ENCODE measurements around the gene VWCE. TPM values are rescaled to one million over a fixed set of nuclear protein-coding genes. Genes with fewer than 3 reads are reported as not detected.
"Not testable (repeated sequence)": the region's sequence is repeated elsewhere in the genome, so short reads cannot be mapped to it uniquely, and the experiment has no call there.

The VWCE gene
- total RNA-seq, 6 experiments from 2014 or later: 2.3 to 37.1 (median 6.0) TPM

DNA sequence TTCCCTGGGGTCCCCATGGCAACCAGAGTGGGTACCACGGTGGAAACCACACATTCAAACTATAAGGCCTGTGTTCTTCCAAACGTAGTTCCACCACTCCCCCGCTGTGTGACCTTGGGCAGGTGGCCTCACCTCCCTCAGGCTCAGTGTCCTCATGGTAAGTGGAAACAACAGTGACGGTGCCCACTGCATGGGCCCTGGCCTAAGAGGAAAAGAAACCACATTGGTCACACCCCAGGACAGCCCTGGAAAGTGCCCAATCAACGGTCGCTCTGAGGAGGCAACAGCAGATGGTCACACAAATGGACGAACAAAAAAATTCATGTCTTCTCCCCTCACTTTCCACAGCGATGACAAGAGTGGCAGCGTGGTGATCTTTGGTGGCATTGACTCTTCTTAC is 47.0 kb downstream of the VWCE start:
- intact Hi-C loops (cut with DNase I); DNase-seq: not testable (repeated sequence)
- 90% methylated on average over 2 of the region's 9 CpGs for WGBS (ENCODE audit: insufficient coverage, low coverage, low lambda C conversion rate, missing lambda C conversion rate)

DNA sequence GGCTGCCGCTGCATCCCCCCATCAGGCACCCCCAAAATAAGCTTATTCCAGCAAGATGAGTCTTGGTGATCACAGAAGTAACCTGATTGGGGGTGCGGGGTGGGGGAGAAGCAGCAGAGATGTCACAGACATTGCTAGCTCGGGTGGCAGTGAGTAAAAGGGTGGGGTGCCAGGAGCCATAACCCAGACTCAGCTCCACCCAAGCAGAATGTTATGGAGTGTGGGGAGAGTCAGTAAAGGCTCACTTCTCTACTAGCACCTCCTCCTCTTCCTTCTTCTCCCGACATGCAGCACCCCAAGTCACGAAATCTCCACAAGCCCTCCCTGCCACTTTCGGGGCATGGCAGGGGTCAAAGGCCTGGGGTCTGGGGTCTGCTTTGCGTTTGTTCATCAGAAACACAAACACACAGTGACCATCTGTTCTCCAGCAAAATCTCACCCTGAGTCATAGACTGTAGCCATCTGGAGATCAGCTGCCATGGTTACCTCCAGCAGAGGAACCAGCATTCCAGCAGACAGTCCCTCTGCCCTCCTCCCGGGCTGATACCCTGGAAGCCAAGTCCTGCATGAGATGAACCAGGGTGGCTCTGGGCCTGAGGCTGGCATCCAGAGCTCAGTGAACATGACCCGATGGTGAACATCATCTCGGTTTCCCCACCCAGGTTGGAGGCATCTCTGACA is 49.7 kb downstream of the VWCE start:
- H3K27ac ChIP-seq; H3K4me1 ChIP-seq; H3K9me3 ChIP-seq; intact Hi-C loops (cut with DNase I); ATAC-seq; H3K36me3 ChIP-seq; H3K27me3 ChIP-seq; DNase-seq; H3K4me3 ChIP-seq: not testable (repeated sequence)
- WGBS (ENCODE audit: insufficient coverage, low coverage, low lambda C conversion rate, missing lambda C conversion rate): no CpG with 5 or more reads among the region's 10 CpGs

More for the DNA sequence above, 47.0 kb downstream of the VWCE start:
- H3K36me3 ChIP-seq, H3K4me1 ChIP-seq, H3K4me3 ChIP-seq, H3K27ac ChIP-seq, H3K27me3 ChIP-seq, ATAC-seq, H3K9me3 ChIP-seq: not testable (repeated sequence)

DNA sequence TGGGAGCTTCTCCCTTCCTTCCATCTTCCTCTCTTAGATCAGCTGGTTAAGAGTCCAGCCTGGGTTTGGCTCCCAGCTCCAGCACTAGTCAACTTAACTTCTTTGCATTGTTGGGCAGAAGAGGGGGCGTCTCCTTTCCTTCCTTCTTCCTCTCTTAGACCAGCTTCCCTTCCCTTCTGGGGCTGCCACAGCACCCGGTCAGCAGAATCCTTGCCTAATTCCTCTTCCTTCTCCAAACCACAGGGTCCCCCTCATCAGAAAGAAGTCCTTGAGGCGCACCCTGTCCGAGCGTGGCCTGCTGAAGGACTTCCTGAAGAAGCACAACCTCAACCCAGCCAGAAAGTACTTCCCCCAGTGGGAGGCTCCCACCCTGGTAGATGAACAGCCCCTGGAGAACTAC is 53.6 kb downstream of the VWCE start:
- WGBS (ENCODE audit: insufficient coverage, low coverage, low lambda C conversion rate, missing lambda C conversion rate): no CpG with 5 or more reads among the region's 5 CpGs
- H3K4me1 ChIP-seq; H3K27me3 ChIP-seq; DNase-seq; H3K36me3 ChIP-seq; intact Hi-C loops (cut with DNase I); H3K4me3 ChIP-seq; H3K27ac ChIP-seq; H3K9me3 ChIP-seq: not testable (repeated sequence)
- peak; percentile 47 to 71 (median 54) for ATAC-seq

DNA sequence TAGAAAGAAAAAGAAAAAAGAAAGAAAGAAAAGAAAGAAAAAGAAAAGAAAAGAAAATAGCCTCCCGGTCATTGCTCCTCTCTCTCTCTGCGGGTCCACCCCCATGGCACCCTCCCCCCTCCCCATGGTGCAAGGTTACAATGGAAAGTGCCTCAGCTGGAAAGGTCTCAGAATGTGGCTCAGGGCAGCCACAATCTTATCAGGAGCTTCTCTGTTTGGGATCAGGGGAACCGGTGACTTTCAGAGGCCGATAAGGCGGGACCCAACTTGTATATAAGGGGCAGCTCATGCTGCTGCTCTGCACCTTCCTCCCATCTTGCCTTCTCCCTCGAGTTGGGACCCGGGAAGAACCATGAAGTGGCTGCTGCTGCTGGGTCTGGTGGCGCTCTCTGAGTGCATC is 54.2 kb downstream of the VWCE start, which contains the start of gene PGA5:
Gene PGA5, plus strand, starts transcription at position 301 of the 400 bp plus-strand sequence. Its CDS starts 52 bp downstream, at position 353.
- intact Hi-C loops (cut with DNase I); DNase-seq; H3K9me3 ChIP-seq; H3K36me3 ChIP-seq; ATAC-seq; H3K27ac ChIP-seq; H3K27me3 ChIP-seq; H3K4me1 ChIP-seq; H3K4me3 ChIP-seq: not testable (repeated sequence)
- WGBS (ENCODE audit: insufficient coverage, low coverage, low lambda C conversion rate, missing lambda C conversion rate): no CpG with 5 or more reads among the region's 8 CpGs

DNA sequence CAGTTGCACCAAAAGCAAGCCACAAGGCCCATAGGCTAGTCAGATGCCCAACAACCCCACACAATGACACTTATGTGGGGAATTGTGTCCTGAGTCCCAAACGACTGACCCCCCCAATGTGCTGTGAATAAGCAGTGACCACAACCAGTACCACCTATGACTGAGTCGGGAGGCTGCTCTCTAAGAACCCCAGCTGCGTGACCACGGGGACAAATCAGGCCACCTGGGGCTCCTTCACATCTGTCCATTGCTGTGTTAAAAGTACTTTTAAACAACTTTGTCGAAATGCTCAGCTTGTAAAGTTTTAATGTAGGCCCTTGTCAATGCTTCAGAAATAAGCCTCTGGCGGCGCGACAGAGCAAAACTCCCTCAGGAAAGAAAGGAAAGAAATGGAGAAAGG is 54.8 kb downstream of the VWCE start:
- H3K27ac ChIP-seq; intact Hi-C loops (cut with DNase I); H3K4me3 ChIP-seq; H3K27me3 ChIP-seq; H3K4me1 ChIP-seq; H3K9me3 ChIP-seq; H3K36me3 ChIP-seq; ATAC-seq; DNase-seq: not testable (repeated sequence)
- 68% methylated on average over 7 of the region's 8 CpGs for WGBS (ENCODE audit: insufficient coverage, low coverage, low lambda C conversion rate, missing lambda C conversion rate)

DNA sequence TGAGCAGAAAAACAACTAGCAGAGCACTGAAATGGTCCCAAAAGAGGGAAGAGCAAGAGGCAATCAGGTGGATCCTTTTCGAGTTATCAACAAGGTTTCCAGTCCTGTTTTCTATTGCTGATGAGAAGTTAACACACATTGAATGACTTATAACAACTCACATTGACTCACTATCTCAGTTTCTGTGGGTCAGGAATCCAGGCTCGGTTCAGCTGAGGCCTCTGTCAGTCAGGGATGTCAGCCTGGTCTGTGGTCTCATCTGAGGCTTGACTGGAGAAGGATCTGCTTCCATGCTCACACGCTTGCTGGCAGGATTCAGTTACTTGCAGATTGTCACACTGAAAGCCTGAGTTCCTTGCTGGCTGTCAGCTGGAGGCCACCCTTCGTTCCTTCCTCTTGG is 58.0 kb downstream of the VWCE start:
- peak in 2 of 4 donors; percentile 14 to 18 for ATAC-seq
- H3K4me3 ChIP-seq; H3K27ac ChIP-seq; H3K36me3 ChIP-seq; H3K27me3 ChIP-seq; H3K4me1 ChIP-seq; intact Hi-C loops (cut with DNase I); H3K9me3 ChIP-seq; DNase-seq: not testable (repeated sequence)
- WGBS (ENCODE audit: insufficient coverage, low coverage, low lambda C conversion rate, missing lambda C conversion rate): no CpG with 5 or more reads among the region's 4 CpGs

DNA sequence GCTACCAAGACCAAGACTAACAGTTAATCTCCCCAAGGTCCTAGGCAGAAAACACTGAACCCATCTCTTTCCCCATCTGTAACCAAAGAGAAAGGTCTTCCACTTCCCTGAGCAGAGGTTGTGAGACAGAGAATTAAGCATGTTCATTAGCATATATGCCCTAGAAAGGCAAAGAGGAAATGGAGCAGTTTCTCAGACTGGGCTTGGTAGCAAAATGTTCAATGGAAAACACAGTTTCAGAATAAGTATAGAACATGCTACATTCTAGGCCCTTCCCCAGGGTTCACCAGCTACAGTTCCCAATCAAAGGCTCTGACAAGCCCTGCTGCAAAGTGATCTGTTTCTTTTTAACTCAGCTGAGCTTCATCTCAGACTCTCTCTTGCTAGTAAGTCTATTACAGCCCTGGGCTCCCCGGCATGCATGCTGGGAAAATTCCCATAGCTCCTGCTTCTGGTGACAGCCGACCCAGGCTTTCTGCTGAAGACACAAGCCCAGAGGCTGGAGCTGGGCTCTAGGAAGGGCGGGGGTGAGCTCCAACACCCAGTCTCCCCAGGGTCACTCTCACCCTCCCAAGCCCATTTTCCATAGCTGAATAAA is 62.5 kb downstream of the VWCE start:
- H3K36me3 ChIP-seq; H3K27me3 ChIP-seq; H3K27ac ChIP-seq; DNase-seq; H3K4me1 ChIP-seq; ATAC-seq; intact Hi-C loops (cut with DNase I); H3K9me3 ChIP-seq; H3K4me3 ChIP-seq: not testable (repeated sequence)
- WGBS (ENCODE audit: insufficient coverage, low coverage, low lambda C conversion rate, missing lambda C conversion rate): no CpG with 5 or more reads among the region's 3 CpGs

DNA sequence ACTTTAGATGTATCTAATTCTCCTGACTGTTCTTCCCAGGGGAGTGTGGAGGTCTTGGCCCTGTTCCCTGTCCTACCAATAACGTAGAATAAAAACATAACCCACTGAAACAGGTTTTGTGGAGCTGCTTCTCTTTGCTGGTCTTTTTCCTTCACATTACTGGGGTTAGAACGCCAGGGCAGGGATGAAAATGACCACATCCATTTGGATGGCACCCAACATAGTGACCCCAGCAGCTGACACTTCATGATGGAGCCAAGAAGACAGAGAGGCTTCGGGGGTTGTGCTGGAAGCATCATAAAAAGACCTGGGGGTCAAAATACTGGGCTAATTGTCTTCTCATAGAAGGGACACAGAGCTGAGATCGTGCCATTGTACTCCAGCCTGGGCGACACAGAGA is 63.5 kb downstream of the VWCE start:
- H3K36me3 ChIP-seq; H3K27me3 ChIP-seq; DNase-seq; intact Hi-C loops (cut with DNase I); H3K9me3 ChIP-seq; H3K27ac ChIP-seq; ATAC-seq; H3K4me3 ChIP-seq; H3K4me1 ChIP-seq: not testable (repeated sequence)
- no CpG with 5 or more reads among the region's 5 CpGs for WGBS (ENCODE audit: insufficient coverage, low coverage, low lambda C conversion rate, missing lambda C conversion rate)

DNA sequence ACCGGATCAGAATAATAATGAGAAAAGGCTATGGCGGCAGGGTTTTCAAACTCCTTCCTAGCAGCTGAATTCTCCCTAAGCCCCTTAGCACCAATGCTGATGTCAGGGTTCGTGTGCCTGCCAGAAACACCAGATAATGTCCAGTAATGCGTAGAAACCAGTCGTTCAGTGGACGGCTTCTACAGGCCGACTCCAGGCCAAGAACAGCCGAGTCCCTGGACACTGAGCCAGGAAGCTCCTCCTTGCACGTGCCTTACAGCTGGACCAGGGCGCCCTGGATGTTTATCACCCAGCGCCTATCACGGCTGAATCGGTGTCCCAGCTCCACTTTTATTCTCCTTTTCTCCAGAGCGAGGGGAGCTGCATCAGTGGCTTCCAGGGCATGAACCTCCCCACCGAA is 64.1 kb downstream of the VWCE start:
- WGBS (ENCODE audit: insufficient coverage, low coverage, low lambda C conversion rate, missing lambda C conversion rate): no CpG with 5 or more reads among the region's 15 CpGs
- H3K27ac ChIP-seq; H3K4me3 ChIP-seq; ATAC-seq; intact Hi-C loops (cut with DNase I); H3K27me3 ChIP-seq; H3K36me3 ChIP-seq; H3K4me1 ChIP-seq; DNase-seq; H3K9me3 ChIP-seq: not testable (repeated sequence)

DNA sequence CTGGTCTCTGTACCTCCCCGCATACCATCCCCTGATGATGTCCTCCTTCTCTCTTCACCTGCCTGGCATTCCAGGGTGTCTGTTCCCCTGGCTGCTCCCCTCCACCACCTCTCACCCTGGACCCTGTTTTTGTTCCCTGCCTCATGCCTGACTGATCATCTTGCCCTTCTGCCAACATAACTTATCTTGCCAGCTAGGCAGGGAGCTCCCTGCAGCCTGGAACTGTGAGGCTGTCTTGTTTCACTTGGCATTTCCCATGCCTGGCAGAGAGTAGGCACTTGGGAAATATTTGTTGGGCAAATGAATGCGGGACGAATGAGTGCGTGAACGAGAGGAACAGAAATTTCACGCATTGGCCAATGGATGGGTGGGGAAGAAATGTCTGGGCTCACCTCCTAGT is 65.7 kb downstream of the VWCE start:
- H3K9me3 ChIP-seq; intact Hi-C loops (cut with DNase I); DNase-seq; H3K27ac ChIP-seq; H3K27me3 ChIP-seq; ATAC-seq; H3K4me3 ChIP-seq; H3K36me3 ChIP-seq; H3K4me1 ChIP-seq: not testable (repeated sequence)
- no CpG with 5 or more reads among the region's 6 CpGs for WGBS (ENCODE audit: insufficient coverage, low coverage, low lambda C conversion rate, missing lambda C conversion rate)

DNA sequence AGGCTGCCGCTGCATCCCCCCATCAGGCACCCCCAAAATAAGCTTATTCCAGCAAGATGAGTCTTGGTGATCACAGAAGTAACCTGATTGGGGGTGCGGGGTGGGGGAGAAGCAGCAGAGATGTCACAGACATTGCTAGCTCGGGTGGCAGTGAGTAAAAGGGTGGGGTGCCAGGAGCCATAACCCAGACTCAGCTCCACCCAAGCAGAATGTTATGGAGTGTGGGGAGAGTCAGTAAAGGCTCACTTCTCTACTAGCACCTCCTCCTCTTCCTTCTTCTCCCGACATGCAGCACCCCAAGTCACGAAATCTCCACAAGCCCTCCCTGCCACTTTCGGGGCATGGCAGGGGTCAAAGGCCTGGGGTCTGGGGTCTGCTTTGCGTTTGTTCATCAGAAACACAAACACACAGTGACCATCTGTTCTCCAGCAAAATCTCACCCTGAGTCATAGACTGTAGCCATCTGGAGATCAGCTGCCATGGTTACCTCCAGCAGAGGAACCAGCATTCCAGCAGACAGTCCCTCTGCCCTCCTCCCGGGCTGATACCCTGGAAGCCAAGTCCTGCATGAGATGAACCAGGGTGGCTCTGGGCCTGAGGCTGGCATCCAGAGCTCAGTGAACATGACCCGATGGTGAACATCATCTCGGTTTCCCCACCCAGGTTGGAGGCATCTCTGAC is 68.5 kb downstream of the VWCE start:
- H3K27me3 ChIP-seq; H3K36me3 ChIP-seq; H3K4me3 ChIP-seq; DNase-seq; H3K9me3 ChIP-seq; ATAC-seq; intact Hi-C loops (cut with DNase I); H3K27ac ChIP-seq; H3K4me1 ChIP-seq: not testable (repeated sequence)
- no CpG with 5 or more reads among the region's 10 CpGs for WGBS (ENCODE audit: insufficient coverage, low coverage, low lambda C conversion rate, missing lambda C conversion rate)

Measured in right lobe of liver (tissue), 6 donors.